Measurements from ENCODE around the gene GNAI1. TPM values are rescaled to one million over a fixed set of nuclear protein-coding genes. Genes with fewer than 3 reads are reported as not detected.

The GNAI1 gene
- total and polyA plus RNA-seq, 4 donors, result 10.3 to 20.7 (median 16.0) TPM

DNA sequence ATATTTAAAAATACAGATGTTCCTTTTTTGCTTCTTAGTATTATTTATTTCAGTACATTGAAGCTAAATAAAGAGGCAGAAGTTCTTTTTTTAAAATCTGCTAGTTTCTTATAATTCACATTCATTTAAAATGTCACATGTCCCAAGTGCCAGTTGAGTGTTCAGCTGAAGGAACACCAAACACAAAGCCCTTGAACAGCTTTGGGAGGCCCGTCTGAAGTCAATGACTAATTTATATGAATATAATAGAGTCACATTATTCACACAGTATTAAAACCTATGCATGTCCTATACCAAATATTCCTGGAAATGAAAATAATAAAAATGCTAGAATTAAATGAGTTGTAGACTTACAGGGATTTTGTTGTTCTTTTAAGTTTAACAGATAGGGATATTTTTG is 70.3 kb downstream of the GNAI1 start:
- DNase-seq, result no peak
- no peak overlapping the region for H3K4me3 ChIP-seq (ENCODE audit: low read length in 2 of 2)
- no peaks in the 10 kb centered on the region for H3K4me1 ChIP-seq (ENCODE audit: control insufficient read depth in 1 of 2, insufficient read depth in 2 of 2, low read length in 2 of 2)
- no peaks in the 10 kb centered on the region for H3K9me3 ChIP-seq (ENCODE audit: control insufficient read depth, low read length)
- peaks cover 0 to 4% of the 10 kb centered on the region in 2 donors for H3K36me3 ChIP-seq (ENCODE audit: control insufficient read depth in 1 of 2, insufficient read depth in 2 of 2, low read length in 1 of 2)
- no peak overlapping the region for H3K27ac ChIP-seq (ENCODE audit: low read depth in 1 of 2, low read length in 2 of 2)
- 73 to 75% methylated on average over 1 of the region's 1 CpG for WGBS, 2 donors
- no peaks in the 10 kb centered on the region for H3K27me3 ChIP-seq (ENCODE audit: control insufficient read depth in 1 of 2, insufficient read depth in 2 of 2, low read length in 1 of 2)
- intact Hi-C loops (cut with DNase I), result no loop called here
- ATAC-seq (ENCODE audit: low FRiP score), result no peak

DNA sequence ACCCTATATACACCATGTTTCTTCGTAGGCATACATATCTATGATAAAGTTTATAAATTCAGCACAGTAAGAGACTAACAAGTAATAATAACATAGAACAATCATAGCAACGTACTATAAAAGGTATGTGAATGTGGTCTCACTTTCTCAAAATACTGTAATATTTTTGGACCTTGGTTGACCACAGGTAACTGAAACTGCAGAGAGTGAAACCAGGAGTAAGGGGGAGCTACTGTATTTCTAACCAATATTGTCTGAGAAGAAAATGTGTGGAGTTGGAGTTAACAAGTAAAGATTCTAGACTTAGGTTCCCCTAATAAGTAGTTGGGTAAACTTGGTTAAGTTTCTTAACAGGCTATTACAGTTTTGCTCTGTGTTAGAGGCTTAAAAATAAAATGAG is 72.1 kb downstream of the GNAI1 start:
- 94 to 95% methylated on average over 2 of the region's 2 CpGs for WGBS, 2 donors
- H3K36me3 ChIP-seq (ENCODE audit: control insufficient read depth in 1 of 2, insufficient read depth in 2 of 2, low read length in 1 of 2), result peaks cover 0 to under 1% of the 10 kb centered on the region in 2 donors
- no peaks in the 10 kb centered on the region for H3K9me3 ChIP-seq (ENCODE audit: control insufficient read depth, low read length)
- no peaks in the 10 kb centered on the region for H3K27me3 ChIP-seq (ENCODE audit: control insufficient read depth in 1 of 2, insufficient read depth in 2 of 2, low read length in 1 of 2)
- H3K4me1 ChIP-seq (ENCODE audit: control insufficient read depth in 1 of 2, insufficient read depth in 2 of 2, low read length in 2 of 2), result no peaks in the 10 kb centered on the region
- H3K27ac ChIP-seq (ENCODE audit: low read depth in 1 of 2, low read length in 2 of 2), result no peak overlapping the region
- no peak overlapping the region for H3K4me3 ChIP-seq (ENCODE audit: low read length in 2 of 2)
- intact Hi-C loops (cut with DNase I), result no loop called here
- ATAC-seq (ENCODE audit: low FRiP score) (no peak), DNase-seq (no peak)

DNA sequence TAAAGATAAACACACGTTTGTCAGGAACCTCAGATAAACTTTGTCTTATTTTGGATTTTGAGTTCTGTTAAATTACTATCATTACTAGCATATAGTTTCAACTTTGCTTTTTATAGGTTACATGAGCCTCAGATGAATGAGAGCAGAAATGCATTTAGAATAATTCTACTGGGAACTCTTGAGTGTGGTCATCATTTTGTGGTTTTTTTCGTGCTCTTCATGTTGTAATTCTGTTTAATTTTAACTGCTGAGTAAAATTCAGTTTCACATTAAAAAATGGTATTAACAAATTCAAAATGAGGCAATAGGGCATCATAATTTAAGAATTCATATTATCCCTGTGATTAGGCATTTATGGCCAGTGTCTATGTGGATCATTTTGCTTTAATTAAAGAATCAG is 72.9 kb downstream of the GNAI1 start:
- no peak for ATAC-seq (ENCODE audit: low FRiP score)
- no peaks in the 10 kb centered on the region for H3K4me1 ChIP-seq (ENCODE audit: control insufficient read depth in 1 of 2, insufficient read depth in 2 of 2, low read length in 2 of 2)
- peaks cover 0 to 1% of the 10 kb centered on the region in 2 donors for H3K36me3 ChIP-seq (ENCODE audit: control insufficient read depth in 1 of 2, insufficient read depth in 2 of 2, low read length in 1 of 2)
- H3K27me3 ChIP-seq (ENCODE audit: control insufficient read depth in 1 of 2, insufficient read depth in 2 of 2, low read length in 1 of 2), result no peaks in the 10 kb centered on the region
- intact Hi-C loops (cut with DNase I), result no loop called here
- no peak for DNase-seq
- H3K4me3 ChIP-seq (ENCODE audit: low read length in 2 of 2), result no peak overlapping the region
- H3K27ac ChIP-seq (ENCODE audit: low read depth in 1 of 2, low read length in 2 of 2), result no peak overlapping the region
- H3K9me3 ChIP-seq (ENCODE audit: control insufficient read depth, low read length), result no peaks in the 10 kb centered on the region
- 71 to 72% methylated on average over 2 of the region's 2 CpGs for WGBS, 2 donors

DNA sequence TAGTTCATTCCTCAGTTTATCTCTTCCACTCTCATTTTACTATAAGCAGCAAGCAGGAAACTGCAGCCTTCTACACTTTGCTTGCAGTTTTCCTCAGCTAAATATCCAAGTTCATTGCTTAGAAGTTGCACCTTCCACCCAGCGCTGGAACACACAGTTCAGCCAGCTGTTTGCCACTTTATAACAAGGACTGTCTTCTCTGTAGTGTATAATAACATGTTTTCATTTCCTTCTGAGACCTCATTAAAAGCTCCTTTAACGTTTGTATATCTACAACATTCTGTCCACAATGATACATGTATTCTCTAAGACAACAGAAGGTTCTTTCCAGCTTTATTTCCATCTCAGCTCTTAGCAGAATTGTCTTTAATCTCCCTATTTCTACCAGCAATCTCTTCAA is 74.1 kb downstream of the GNAI1 start:
- no peak for ATAC-seq (ENCODE audit: low FRiP score)
- peaks cover 1 to 3% of the 10 kb centered on the region in 2 donors for H3K36me3 ChIP-seq (ENCODE audit: control insufficient read depth in 1 of 2, insufficient read depth in 2 of 2, low read length in 1 of 2)
- no peak for DNase-seq
- WGBS, 2 donors, result 72 to 75% methylated on average over 2 of the region's 2 CpGs
- no peaks in the 10 kb centered on the region for H3K9me3 ChIP-seq (ENCODE audit: control insufficient read depth, low read length)
- no peak overlapping the region for H3K27ac ChIP-seq (ENCODE audit: low read depth in 1 of 2, low read length in 2 of 2)
- intact Hi-C loops (cut with DNase I), result no loop called here
- H3K4me3 ChIP-seq (ENCODE audit: low read length in 2 of 2), result no peak overlapping the region
- no peaks in the 10 kb centered on the region for H3K4me1 ChIP-seq (ENCODE audit: control insufficient read depth in 1 of 2, insufficient read depth in 2 of 2, low read length in 2 of 2)
- H3K27me3 ChIP-seq (ENCODE audit: control insufficient read depth in 1 of 2, insufficient read depth in 2 of 2, low read length in 1 of 2), result no peaks in the 10 kb centered on the region

DNA sequence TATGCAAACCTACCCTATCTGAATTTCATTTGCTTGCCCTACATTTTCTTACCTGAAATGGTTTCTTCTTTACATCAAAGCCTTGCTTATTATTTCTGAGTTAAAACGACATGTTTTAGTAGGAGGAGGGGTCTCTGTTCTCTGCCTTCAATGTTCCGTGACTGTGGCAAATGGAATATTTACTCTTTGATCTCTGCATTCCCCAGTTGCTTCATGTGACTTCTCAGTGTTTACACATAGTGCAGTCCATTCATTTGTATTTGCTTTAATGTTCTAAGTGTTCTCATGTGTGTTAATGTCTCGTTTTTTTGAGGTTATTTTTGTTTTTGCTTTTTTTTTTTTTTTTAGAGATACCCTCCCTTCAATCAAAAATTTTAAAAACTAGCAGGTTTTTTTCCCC is 75.8 kb downstream of the GNAI1 start:
- 55 to 61% methylated on average over 3 of the region's 3 CpGs for WGBS, 2 donors
- no peak for DNase-seq

DNA sequence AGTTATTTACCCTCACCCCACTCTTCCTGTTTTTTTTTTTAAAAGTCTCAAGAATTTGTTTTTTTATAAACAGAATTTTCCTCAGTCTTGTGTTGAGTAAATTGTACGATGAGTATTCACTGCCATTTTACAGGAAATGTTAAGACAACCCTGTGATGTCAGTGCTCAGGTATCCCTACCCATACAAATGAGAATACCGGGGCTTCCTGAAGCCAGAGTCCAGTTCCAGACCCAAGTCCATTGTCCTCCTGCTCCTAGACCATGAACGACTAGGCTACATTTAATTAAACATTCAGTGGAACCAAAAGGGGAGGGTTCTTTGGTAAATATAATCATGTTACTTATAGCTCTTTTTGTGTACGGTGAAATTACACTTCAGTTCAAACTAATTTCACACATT is 79.2 kb downstream of the GNAI1 start:
- 92% methylated on average over 4 of the region's 4 CpGs for WGBS, 2 donors
- intact Hi-C loops (cut with DNase I), result no loop called here
- Histone ChIP-seq H3K9me3 (ENCODE audit: control insufficient read depth, low read length) (no peaks in the 10 kb centered on the region), H3K27me3 (ENCODE audit: control insufficient read depth in 1 of 2, insufficient read depth in 2 of 2, low read length in 1 of 2) (no peaks in the 10 kb centered on the region), H3K4me3 (ENCODE audit: low read length in 2 of 2) (no peak overlapping the region), H3K36me3 (ENCODE audit: control insufficient read depth in 1 of 2, insufficient read depth in 2 of 2, low read length in 1 of 2) (peaks cover 3% of the 10 kb centered on the region in 2 donors), H3K4me1 (ENCODE audit: control insufficient read depth in 1 of 2, insufficient read depth in 2 of 2, low read length in 2 of 2) (no peaks in the 10 kb centered on the region), H3K27ac (ENCODE audit: low read depth in 1 of 2, low read length in 2 of 2) (no peak overlapping the region)
- ATAC-seq (ENCODE audit: low FRiP score) (no peak), DNase-seq (no peak)

More for the DNA sequence above, 75.8 kb downstream of the GNAI1 start:
- Histone ChIP-seq H3K4me1 (ENCODE audit: control insufficient read depth in 1 of 2, insufficient read depth in 2 of 2, low read length in 2 of 2) (no peaks in the 10 kb centered on the region), H3K36me3 (ENCODE audit: control insufficient read depth in 1 of 2, insufficient read depth in 2 of 2, low read length in 1 of 2) (peaks cover 3% of the 10 kb centered on the region in 2 donors), H3K27me3 (ENCODE audit: control insufficient read depth in 1 of 2, insufficient read depth in 2 of 2, low read length in 1 of 2) (no peaks in the 10 kb centered on the region), H3K4me3 (ENCODE audit: low read length in 2 of 2) (no peak overlapping the region), H3K27ac (ENCODE audit: low read depth in 1 of 2, low read length in 2 of 2) (no peak overlapping the region), H3K9me3 (ENCODE audit: control insufficient read depth, low read length) (no peaks in the 10 kb centered on the region)
- intact Hi-C loops (cut with DNase I), result no loop called here
- no peak for ATAC-seq (ENCODE audit: low FRiP score)

DNA sequence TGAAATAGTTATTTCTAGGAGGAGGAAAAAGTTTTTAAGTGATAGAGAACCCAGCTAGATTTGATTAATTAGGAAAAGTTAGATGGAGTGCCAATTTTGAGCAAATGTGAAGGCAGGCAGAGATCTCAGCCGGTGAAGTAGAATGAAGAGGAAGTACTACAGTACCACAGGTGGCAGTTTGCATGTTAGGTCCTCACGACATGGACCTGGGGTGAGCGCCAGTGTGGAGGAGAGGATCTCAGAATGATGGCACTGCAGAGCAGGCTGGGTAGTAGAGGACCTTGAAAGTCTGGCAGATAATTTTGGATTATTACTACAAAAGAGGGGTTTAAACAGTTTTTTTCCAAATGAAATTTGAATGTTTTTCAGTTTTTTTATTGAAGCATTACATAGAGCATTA is 81.1 kb downstream of the GNAI1 start:
- Histone ChIP-seq H3K4me1 (ENCODE audit: control insufficient read depth in 1 of 2, insufficient read depth in 2 of 2, low read length in 2 of 2) (no peaks in the 10 kb centered on the region), H3K4me3 (ENCODE audit: low read length in 2 of 2) (no peak overlapping the region), H3K36me3 (ENCODE audit: control insufficient read depth in 1 of 2, insufficient read depth in 2 of 2, low read length in 1 of 2) (peaks cover 3% of the 10 kb centered on the region in 2 donors), H3K27ac (ENCODE audit: low read depth in 1 of 2, low read length in 2 of 2) (no peak overlapping the region), H3K27me3 (ENCODE audit: control insufficient read depth in 1 of 2, insufficient read depth in 2 of 2, low read length in 1 of 2) (no peaks in the 10 kb centered on the region), H3K9me3 (ENCODE audit: control insufficient read depth, low read length) (no peaks in the 10 kb centered on the region)
- ATAC-seq (ENCODE audit: low FRiP score), result no peak
- WGBS, 2 donors, result 85 to 90% methylated on average over 3 of the region's 3 CpGs
- intact Hi-C loops (cut with DNase I), result no loop called here
- DNase-seq, result no peak

DNA sequence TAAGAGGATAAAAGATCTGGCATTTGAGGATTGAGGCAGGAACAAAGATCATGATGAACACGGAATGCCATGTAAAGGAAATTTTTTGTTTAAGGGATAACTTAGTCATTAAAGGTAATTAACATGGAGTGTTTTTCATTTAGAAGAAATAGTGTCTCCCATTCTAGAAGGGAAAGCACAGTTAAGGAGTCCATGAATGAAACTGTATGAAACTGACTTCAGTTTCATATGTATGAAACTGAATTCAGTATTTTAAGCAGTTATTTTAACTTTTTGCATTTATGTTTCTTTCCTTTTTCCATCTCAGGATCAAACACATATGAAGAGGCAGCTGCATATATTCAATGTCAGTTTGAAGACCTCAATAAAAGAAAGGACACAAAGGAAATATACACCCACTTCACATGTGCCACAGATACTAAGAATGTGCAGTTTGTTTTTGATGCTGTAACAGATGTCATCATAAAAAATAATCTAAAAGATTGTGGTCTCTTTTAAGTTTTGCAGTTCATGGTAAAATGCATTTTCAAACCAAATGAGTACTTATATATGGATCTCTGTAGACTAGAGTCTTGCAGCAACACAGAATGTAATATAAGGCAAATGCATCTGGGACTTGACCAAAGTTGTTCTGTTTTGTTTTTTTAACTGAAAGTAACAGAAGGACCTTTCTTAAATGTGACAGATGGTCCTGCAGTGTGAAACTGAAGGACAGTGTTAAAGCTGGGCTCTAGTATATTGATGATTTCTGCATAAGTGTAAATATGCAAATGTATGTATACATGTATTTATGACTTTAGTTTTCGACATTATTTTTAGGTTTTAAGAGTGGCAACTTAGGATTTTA is 82.6 kb downstream of the GNAI1 start:
- 89 to 91% methylated on average over 2 of the region's 2 CpGs for WGBS, 2 donors
- ATAC-seq (ENCODE audit: low FRiP score) (no peak), DNase-seq (no peak)
- Histone ChIP-seq H3K4me1 (ENCODE audit: control insufficient read depth in 1 of 2, insufficient read depth in 2 of 2, low read length in 2 of 2) (no peaks in the 10 kb centered on the region), H3K27me3 (ENCODE audit: control insufficient read depth in 1 of 2, insufficient read depth in 2 of 2, low read length in 1 of 2) (no peaks in the 10 kb centered on the region), H3K4me3 (ENCODE audit: low read length in 2 of 2) (no peak overlapping the region), H3K9me3 (ENCODE audit: control insufficient read depth, low read length) (no peaks in the 10 kb centered on the region), H3K27ac (ENCODE audit: low read depth in 1 of 2, low read length in 2 of 2) (no peak overlapping the region), H3K36me3 (ENCODE audit: control insufficient read depth in 1 of 2, insufficient read depth in 2 of 2, low read length in 1 of 2) (peaks cover 1 to 3% of the 10 kb centered on the region in 2 donors)
- intact Hi-C loops (cut with DNase I), result no loop called here

DNA sequence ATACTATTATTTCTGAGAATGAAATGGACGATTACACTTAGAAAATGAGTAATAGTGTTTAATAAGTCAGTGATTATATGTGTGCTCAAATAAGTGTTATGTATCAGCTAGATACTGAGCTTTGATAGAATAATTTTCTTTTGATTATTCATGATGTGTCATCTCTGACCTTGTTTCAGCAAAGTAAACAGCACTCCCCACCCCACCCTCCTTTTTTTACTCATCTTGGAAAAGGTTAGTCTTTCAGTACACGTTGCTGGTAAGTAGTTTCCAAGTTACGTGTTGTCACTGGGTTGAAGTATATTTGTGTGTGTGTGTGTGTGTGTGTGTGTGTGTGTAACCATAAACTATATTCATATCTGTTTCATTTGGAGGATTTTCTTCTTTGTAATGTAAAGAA is 84.1 kb downstream of the GNAI1 start:
- 76 to 80% methylated on average over 3 of the region's 3 CpGs for WGBS, 2 donors
- no peaks in the 10 kb centered on the region for H3K27me3 ChIP-seq (ENCODE audit: control insufficient read depth in 1 of 2, insufficient read depth in 2 of 2, low read length in 1 of 2)
- peaks cover 0 to 1% of the 10 kb centered on the region in 2 donors for H3K36me3 ChIP-seq (ENCODE audit: control insufficient read depth in 1 of 2, insufficient read depth in 2 of 2, low read length in 1 of 2)
- DNase-seq (no peak), ATAC-seq (ENCODE audit: low FRiP score) (no peak)
- no peak overlapping the region for H3K27ac ChIP-seq (ENCODE audit: low read depth in 1 of 2, low read length in 2 of 2)
- no peak overlapping the region for H3K4me3 ChIP-seq (ENCODE audit: low read length in 2 of 2)
- H3K9me3 ChIP-seq (ENCODE audit: control insufficient read depth, low read length), result no peaks in the 10 kb centered on the region
- intact Hi-C loops (cut with DNase I), result no loop called here
- no peaks in the 10 kb centered on the region for H3K4me1 ChIP-seq (ENCODE audit: control insufficient read depth in 1 of 2, insufficient read depth in 2 of 2, low read length in 2 of 2)

Data from aorta (tissue), 5 donors.